Stimulated activated effector memory CD8-positive, alpha-beta T cell treated with anti-CD3 and anti-CD28 coated beads, Interleukin-12 subunit alpha, Interleukin-12 subunit beta, amount 100 ng/mL, for 72 hours (primary cell): ENCODE measurements around the gene PLCB1.
"Not testable (repeated sequence)": the region's sequence is repeated elsewhere in the genome, so short reads cannot be mapped to it uniquely, and the experiment has no call there.

Source experiments
- ATAC-seq: fragments of 150-1000 bp; cut with Tn5 transposase; 2 replicates; pipeline ENCODE4 v1.10.0; 2021
- DNase-seq, 2 donors: peaks; one replicate each; pipeline ENCODE4 v3.0.0; 2021 to 2022; ENCODE audit warnings: low spot score in 2 of 2
- H3K27ac Mint-ChIP-seq: one replicate; pipeline ENCODE4 v1.8.0; 2022; ENCODE audit warnings: mild to moderate bottlenecking, mixed read lengths
- H3K36me3 Mint-ChIP-seq: one replicate; pipeline ENCODE4 v1.8.0; 2022; ENCODE audit warnings: mild to moderate bottlenecking, mixed read lengths
- H3K4me1 Mint-ChIP-seq: one replicate; pipeline ENCODE4 v1.8.0; 2022; ENCODE audit warnings: mixed read lengths
- H3K4me3 Mint-ChIP-seq: one replicate; pipeline ENCODE4 v1.8.0; 2022; ENCODE audit warnings: mild to moderate bottlenecking, mixed read lengths
- H3K9me3 Mint-ChIP-seq: one replicate; pipeline ENCODE4 v1.8.0; 2022; ENCODE audit warnings: mixed read lengths

PLCB1 gene

DNA sequence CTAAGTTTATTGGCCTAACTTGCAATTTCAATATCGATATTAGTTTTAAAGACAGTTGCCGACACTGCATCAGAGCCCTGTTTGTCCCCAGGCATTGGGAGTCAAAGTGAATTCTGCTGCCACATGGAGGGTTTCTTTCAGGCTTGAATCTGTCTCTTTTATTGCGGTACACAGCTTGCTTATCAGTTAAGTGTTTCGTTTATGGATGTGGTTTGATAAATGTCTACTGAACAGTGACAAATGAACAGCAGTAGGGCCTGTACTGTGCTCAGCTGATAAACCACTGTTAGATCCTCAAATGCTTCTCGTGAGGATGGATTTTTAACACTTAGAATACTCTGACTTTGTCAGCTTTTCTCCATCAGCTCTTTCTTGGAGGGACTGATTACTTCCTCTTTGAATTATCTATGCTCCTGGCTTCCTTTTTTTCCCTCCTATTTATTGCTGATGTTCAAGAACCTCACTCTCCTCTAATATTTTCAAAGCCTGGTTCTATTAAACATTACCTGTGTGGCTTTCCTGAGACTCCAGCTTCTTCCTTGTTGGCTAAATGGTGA is 240.8 kb downstream of the PLCB1 start:
- Mint-ChIP-seq H3K27ac (no peak overlapping the region), H3K36me3 (peaks cover 9% of the 10 kb centered on the region), H3K4me3 (no peak overlapping the region), H3K9me3 (no peaks in the 10 kb centered on the region), H3K4me1 (peaks cover 19% of the 10 kb centered on the region)
- ATAC-seq (no peak), DNase-seq (no peak)

DNA sequence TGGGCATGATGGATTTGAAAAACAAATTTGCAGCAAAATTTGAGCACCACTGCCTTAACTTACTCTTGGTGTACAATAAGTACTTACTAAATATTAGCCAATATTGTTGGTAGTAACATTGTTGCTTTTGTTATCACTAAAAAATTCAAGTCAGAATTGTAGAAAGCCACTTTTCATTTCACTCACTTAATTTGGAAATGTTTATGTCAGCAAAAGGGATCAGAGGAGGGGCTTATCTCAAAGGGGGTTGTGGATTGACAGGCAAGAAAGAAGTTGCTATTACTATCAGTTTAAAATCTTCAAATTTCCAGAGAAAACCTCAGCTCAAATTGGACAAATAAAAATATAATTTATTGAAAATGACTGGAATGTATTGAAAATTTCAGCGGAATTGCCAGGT is 241.5 kb downstream of the PLCB1 start:
- H3K4me1 Mint-ChIP-seq, result peaks cover 16% of the 10 kb centered on the region
- no peak for DNase-seq
- ATAC-seq, result no peak
- no peak overlapping the region for H3K4me3 Mint-ChIP-seq
- H3K9me3 Mint-ChIP-seq, result no peaks in the 10 kb centered on the region
- peaks cover 9% of the 10 kb centered on the region for H3K36me3 Mint-ChIP-seq
- no peak overlapping the region for H3K27ac Mint-ChIP-seq

- DNase-seq (no peak), ATAC-seq (no peak)
- no peak overlapping the region for H3K27ac Mint-ChIP-seq
- H3K4me3 Mint-ChIP-seq, result no peak overlapping the region
- peaks cover 23% of the 10 kb centered on the region for H3K4me1 Mint-ChIP-seq
- H3K9me3 Mint-ChIP-seq, result no peaks in the 10 kb centered on the region
- peaks cover 5% of the 10 kb centered on the region for H3K36me3 Mint-ChIP-seq
Observed at GRCh38 chr20:8375898-8376297, 243.8 kb downstream of the PLCB1 start.

GRCh38 chr20:8376940-8377339 is 244.9 kb downstream of the PLCB1 start:
- Mint-ChIP-seq H3K27ac (no peak overlapping the region), H3K4me3 (no peak overlapping the region), H3K9me3 (no peaks in the 10 kb centered on the region), H3K4me1 (peaks cover 25% of the 10 kb centered on the region), H3K36me3 (peaks cover 5% of the 10 kb centered on the region)
- no peak for ATAC-seq
- no peak for DNase-seq

DNA sequence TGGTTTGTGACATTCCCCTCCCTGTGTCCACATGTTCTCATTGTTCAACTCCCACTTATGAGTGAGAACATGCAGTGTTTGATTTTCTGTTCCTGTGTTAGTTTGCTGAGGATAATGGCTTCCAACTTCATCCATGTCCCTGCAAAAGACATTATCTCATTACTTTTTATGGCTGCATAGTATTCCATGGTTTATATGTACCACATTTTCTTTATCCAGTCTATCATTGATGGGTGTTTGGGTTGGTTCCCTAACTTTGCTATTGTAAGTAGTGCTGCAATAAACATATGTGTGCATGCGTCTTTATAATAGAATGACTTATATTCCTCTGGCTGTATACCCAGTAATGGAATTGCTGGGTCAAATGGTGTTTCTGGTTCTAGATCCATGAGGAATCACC is 247.1 kb downstream of the PLCB1 start:
- DNase-seq, result not testable (repeated sequence)

GRCh38 chr20:8385247-8385646 is 253.2 kb downstream of the PLCB1 start:
- Mint-ChIP-seq H3K27ac (peak overlapping the region; percentile 33), H3K36me3 (no peaks in the 10 kb centered on the region), H3K4me3 (no peak overlapping the region), H3K9me3 (no peaks in the 10 kb centered on the region), H3K4me1 (peaks cover 41% of the 10 kb centered on the region)
- DNase-seq (no peak), ATAC-seq (no peak)

More for the DNA sequence above, 247.1 kb downstream of the PLCB1 start:
- H3K4me3 Mint-ChIP-seq, H3K36me3 Mint-ChIP-seq, H3K27ac Mint-ChIP-seq, H3K9me3 Mint-ChIP-seq, ATAC-seq: not testable (repeated sequence)
- peaks cover 28% of the 10 kb centered on the region for H3K4me1 Mint-ChIP-seq

- peaks cover 33% of the 10 kb centered on the region for H3K4me1 Mint-ChIP-seq
- no peak overlapping the region for H3K27ac Mint-ChIP-seq
- H3K9me3 Mint-ChIP-seq, result no peaks in the 10 kb centered on the region
- no peaks in the 10 kb centered on the region for H3K36me3 Mint-ChIP-seq
- no peak overlapping the region for H3K4me3 Mint-ChIP-seq
- DNase-seq (no peak), ATAC-seq (no peak)
Observed at GRCh38 chr20:8386991-8387390, 254.9 kb downstream of the PLCB1 start.

DNA sequence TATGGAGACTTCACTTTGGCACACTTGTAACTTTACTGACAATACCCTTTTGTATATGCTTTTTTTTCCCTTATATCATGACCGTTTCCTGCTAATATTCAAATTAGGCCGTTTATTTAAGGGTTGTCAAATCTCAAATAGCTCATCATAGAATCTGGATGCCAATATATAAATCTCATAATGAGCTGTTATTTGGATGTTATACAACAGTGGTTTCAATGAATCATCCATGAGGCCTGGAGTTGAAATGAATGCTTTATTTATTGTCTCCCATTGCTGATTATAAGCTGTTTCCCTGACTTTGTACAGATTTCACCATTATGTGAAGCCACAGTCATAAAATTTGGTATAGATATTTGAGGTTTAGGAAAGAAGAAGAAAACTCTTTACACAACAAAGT is 256.1 kb downstream of the PLCB1 start:
- peak; percentile 47 for ATAC-seq
- DNase-seq, result no peak
- no peak overlapping the region for H3K27ac Mint-ChIP-seq
- no peak overlapping the region for H3K4me3 Mint-ChIP-seq
- H3K36me3 Mint-ChIP-seq, result no peaks in the 10 kb centered on the region
- no peaks in the 10 kb centered on the region for H3K9me3 Mint-ChIP-seq
- H3K4me1 Mint-ChIP-seq, result peaks cover 33% of the 10 kb centered on the region

- Mint-ChIP-seq H3K36me3 (no peaks in the 10 kb centered on the region), H3K27ac (no peak overlapping the region), H3K9me3 (no peaks in the 10 kb centered on the region), H3K4me1 (peaks cover 33% of the 10 kb centered on the region), H3K4me3 (no peak overlapping the region)
- ATAC-seq, result no peak
- no peak for DNase-seq
Observed at GRCh38 chr20:8388707-8389106, 256.6 kb downstream of the PLCB1 start.

DNA sequence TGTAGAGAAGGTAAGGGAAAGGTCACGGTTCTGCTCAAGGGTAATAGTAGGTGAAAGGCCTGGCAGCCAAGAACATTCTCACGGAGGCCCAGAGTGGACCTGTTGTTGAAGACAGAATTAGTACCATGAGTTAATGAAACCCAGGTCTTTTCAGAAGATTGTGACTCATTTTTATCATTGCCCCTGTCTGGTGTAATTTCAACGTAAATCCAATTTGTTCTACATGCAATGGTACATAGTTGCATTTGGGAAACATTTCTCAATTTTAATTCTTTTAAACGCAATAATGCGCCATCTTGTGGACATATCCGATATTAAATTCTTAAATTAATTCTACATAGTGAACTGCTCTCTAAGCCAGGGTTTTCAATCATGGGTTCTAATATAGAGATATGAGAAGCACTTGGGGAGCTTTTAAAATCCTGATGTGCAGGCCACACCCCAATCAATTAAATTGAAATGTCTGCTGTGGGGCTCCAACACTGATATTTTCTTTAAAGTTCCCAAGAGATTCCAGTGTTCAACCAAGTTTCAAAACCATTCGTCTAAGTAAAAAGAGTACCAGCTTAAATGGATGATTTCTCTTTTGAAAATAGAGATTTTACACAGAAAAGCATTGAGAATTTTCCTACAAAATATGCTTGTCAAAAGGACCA is 257.4 kb downstream of the PLCB1 start:
- Mint-ChIP-seq H3K9me3 (no peaks in the 10 kb centered on the region), H3K4me1 (peaks cover 32% of the 10 kb centered on the region), H3K4me3 (no peak overlapping the region), H3K27ac (no peak overlapping the region), H3K36me3 (no peaks in the 10 kb centered on the region)
- ATAC-seq, result no peak
- DNase-seq, result no peak

DNA sequence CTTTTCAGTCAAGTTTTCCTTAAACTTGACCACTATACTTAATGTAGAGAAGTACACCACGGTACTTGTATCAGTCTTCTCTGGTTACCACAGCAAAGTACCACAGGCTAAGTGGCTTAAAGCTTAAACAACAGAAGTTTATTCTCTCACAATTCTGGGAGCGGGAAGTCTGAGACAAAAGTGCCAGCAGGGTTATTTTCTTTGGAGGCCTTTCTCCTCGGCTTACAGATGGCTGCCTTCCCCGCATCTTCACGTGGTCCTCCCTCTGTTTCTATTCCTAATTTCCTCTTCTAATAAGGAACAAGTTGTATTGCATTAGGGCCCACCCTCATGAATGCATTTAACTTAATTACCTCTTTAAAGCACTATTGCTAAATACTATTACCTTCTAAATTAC is 258.0 kb downstream of the PLCB1 start:
- Mint-ChIP-seq H3K27ac (no peak overlapping the region), H3K4me1 (peaks cover 28% of the 10 kb centered on the region), H3K36me3 (no peaks in the 10 kb centered on the region), H3K4me3 (no peak overlapping the region), H3K9me3 (no peaks in the 10 kb centered on the region)
- DNase-seq (no peak), ATAC-seq (no peak)

DNA sequence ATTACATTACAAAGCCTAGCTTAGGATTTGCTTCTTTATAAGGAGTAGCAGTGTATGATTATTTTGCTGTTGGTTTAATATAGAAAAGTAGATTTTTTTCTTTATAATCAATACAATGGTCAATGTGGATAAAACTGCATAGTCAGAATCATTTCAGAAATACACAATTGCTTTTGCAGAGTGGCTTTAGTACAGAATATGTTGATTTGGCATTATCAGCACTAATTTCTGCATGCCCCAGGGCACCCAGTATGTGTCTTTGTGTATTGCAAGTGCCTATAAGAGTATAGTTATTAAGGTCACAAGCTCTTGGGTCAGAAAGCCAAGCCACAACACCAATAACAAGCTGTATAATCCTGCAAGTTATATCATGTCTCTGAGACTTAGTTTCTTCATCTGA is 258.4 kb downstream of the PLCB1 start:
- H3K4me1 Mint-ChIP-seq, result peaks cover 28% of the 10 kb centered on the region

GRCh38 chr20:8393381-8393780 is 261.3 kb downstream of the PLCB1 start:
- H3K4me3 Mint-ChIP-seq, result no peak overlapping the region
- no peaks in the 10 kb centered on the region for H3K36me3 Mint-ChIP-seq
- DNase-seq (no peak), ATAC-seq (no peak)
- H3K27ac Mint-ChIP-seq, result no peak overlapping the region
- H3K9me3 Mint-ChIP-seq, result no peaks in the 10 kb centered on the region
- H3K4me1 Mint-ChIP-seq, result peaks cover 11% of the 10 kb centered on the region

More for the DNA sequence above, 258.4 kb downstream of the PLCB1 start:
- no peaks in the 10 kb centered on the region for H3K36me3 Mint-ChIP-seq
- H3K9me3 Mint-ChIP-seq, result no peaks in the 10 kb centered on the region
- ATAC-seq (no peak), DNase-seq (no peak)
- no peak overlapping the region for H3K4me3 Mint-ChIP-seq
- no peak overlapping the region for H3K27ac Mint-ChIP-seq

GRCh38 chr20:8394308-8394945 is 262.4 kb downstream of the PLCB1 start:
- ATAC-seq (peak; percentile 98), DNase-seq (no peak)
- Mint-ChIP-seq H3K4me3 (no peak overlapping the region), H3K27ac (no peak overlapping the region), H3K4me1 (peaks cover 16% of the 10 kb centered on the region), H3K36me3 (peaks cover 6% of the 10 kb centered on the region), H3K9me3 (no peaks in the 10 kb centered on the region)

DNA sequence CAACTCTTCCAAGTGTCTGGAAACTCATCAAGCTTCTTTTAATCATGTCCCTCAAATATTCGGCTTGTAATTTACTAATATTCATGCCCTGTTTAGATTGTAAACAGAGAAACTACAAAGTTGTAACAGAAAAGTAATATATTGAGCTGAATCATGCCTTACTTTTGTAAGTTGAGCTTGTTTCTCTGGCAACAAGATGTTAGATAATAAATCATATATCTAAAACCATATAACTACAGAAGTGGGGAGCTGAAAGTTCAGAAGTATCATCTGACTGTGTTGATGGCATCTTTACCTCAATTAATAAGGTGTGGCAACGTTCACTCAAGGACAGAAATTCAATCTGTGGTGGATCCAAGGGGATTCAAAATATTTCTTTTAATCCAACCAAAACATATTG is 263.9 kb downstream of the PLCB1 start:
- H3K27ac Mint-ChIP-seq, result no peak overlapping the region
- no peak for ATAC-seq
- H3K4me3 Mint-ChIP-seq, result no peak overlapping the region
- H3K4me1 Mint-ChIP-seq, result peaks cover 26% of the 10 kb centered on the region
- H3K36me3 Mint-ChIP-seq, result peaks cover 6% of the 10 kb centered on the region
- no peak for DNase-seq
- no peaks in the 10 kb centered on the region for H3K9me3 Mint-ChIP-seq
